Breast epithelium (tissue), 3 donors: ENCODE data around the gene STT3A.

ENCODE experiments used
- POLR2A ChIP-seq: fragments of 450-650 bp; IDR thresholded peaks from one replicate; pipeline ENCODE4 v1.6.1; 2016; ENCODE audit warnings: antibody characterized with exemption, mild to moderate bottlenecking, moderate library complexity
- TF ChIP-seq, protein P1 (sequence below), 3 donors: fragments of 450-650 bp; IDR thresholded peaks; one replicate each; pipeline ENCODE4 v1.5.1; 2016 to 2017; ENCODE audit warnings: antibody characterized with exemption in 3 of 3, mild to moderate bottlenecking in 3 of 3, moderate library complexity in 3 of 3

DNA sequence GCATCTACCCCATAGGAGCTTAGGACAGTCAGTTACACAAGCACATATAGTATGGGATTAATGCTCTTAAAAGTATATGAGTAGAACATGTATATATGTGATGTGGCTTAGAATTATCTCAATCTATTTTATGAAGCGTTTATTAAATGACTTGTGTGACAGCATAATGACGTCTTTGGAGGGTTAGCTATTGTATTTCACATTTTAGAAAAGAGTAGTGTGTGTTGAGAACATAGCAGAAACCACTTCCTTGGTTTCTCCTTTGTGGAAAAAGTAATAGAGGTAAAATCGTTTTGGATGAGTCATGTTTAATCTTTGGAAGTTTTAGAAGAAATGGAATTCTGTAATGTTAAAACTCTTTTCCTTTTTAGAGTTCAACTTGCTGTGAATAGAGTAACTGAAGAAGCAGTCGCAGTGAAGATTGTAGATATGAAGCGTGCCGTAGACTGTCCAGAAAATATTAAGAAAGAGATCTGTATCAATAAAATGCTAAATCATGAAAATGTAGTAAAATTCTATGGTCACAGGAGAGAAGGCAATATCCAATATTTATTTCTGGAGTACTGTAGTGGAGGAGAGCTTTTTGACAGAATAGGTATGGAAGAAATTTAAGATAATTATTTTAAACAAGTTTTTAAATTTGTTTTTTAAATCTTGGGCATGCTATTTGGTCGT lies 34.7 kb downstream of the STT3A start:
- TF ChIP-seq, protein P1, sequence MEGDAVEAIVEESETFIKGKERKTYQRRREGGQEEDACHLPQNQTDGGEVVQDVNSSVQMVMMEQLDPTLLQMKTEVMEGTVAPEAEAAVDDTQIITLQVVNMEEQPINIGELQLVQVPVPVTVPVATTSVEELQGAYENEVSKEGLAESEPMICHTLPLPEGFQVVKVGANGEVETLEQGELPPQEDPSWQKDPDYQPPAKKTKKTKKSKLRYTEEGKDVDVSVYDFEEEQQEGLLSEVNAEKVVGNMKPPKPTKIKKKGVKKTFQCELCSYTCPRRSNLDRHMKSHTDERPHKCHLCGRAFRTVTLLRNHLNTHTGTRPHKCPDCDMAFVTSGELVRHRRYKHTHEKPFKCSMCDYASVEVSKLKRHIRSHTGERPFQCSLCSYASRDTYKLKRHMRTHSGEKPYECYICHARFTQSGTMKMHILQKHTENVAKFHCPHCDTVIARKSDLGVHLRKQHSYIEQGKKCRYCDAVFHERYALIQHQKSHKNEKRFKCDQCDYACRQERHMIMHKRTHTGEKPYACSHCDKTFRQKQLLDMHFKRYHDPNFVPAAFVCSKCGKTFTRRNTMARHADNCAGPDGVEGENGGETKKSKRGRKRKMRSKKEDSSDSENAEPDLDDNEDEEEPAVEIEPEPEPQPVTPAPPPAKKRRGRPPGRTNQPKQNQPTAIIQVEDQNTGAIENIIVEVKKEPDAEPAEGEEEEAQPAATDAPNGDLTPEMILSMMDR (IDR thresholded peaks at IDR 0.05): no peak
- TF ChIP-seq POLR2A: no peak
